Mesendoderm (in vitro differentiated cells): Measurements from ENCODE around the gene C1QTNF7.

Source experiments
- DNase-seq: peaks from one replicate; pipeline ENCODE4 v3.0.0; 2013
- H2AK5ac ChIP-seq: 2 replicates; pipeline ENCODE4 v1.6.1; 2013; ENCODE audit warnings: low read length, inconsistent platforms
- H2BK120ac ChIP-seq: 2 replicates; pipeline ENCODE4 v1.6.1; 2013; ENCODE audit warnings: low read depth, mild to moderate bottlenecking, low read length, moderate library complexity, mixed read lengths
- H2BK15ac ChIP-seq: replicated peaks from 2 replicates; pipeline ENCODE4 v1.6.1; 2013; ENCODE audit warnings: low read depth, mild to moderate bottlenecking, moderate library complexity
- H2BK5ac ChIP-seq: 2 replicates; pipeline ENCODE4 v1.6.1; 2013; ENCODE audit warnings: low read length, inconsistent platforms
- H3K18ac ChIP-seq: 2 replicates; pipeline ENCODE4 v1.6.1; 2013; ENCODE audit warnings: mild to moderate bottlenecking, low read length, mixed read lengths
- H3K23ac ChIP-seq: one replicate; pipeline ENCODE4 v1.6.1; 2013; ENCODE audit warnings: low read length
- H3K27ac ChIP-seq: 2 replicates; pipeline ENCODE4 v1.5.1; 2013; ENCODE audit warnings: low read depth, mild to moderate bottlenecking, inconsistent platforms, low read length, moderate library complexity
- H3K27me3 ChIP-seq: 2 replicates; pipeline ENCODE4 v1.6.1; 2013; ENCODE audit warnings: low read length, control low read depth, mild to moderate bottlenecking, inconsistent platforms; ENCODE audit not compliant: insufficient read depth, poor library complexity
- H3K36me3 ChIP-seq: 2 replicates; pipeline ENCODE4 v1.6.1; 2013; ENCODE audit warnings: low read length, inconsistent platforms; ENCODE audit not compliant: control insufficient read depth, insufficient read depth
- H3K4ac ChIP-seq: one replicate; pipeline ENCODE4 v1.6.1; 2013; ENCODE audit warnings: low read depth, mild to moderate bottlenecking, low read length, moderate library complexity
- H3K4me1 ChIP-seq: 2 replicates; pipeline ENCODE4 v1.6.1; 2013; ENCODE audit warnings: low read depth, low read length, inconsistent platforms; ENCODE audit not compliant: control insufficient read depth
- H3K4me2 ChIP-seq: 2 replicates; pipeline ENCODE4 v1.6.1; 2013; ENCODE audit warnings: low read length
- H3K4me3 ChIP-seq: 2 replicates; pipeline ENCODE4 v1.5.1; 2013; ENCODE audit warnings: mild to moderate bottlenecking, low read length
- H3K56ac ChIP-seq: one replicate; pipeline ENCODE4 v1.6.1; 2013; ENCODE audit warnings: low read length
- H3K79me1 ChIP-seq: 2 replicates; pipeline ENCODE4 v1.6.1; 2013; ENCODE audit warnings: low read length, inconsistent platforms
- H3K79me2 ChIP-seq: 2 replicates; pipeline ENCODE4 v1.6.1; 2013; ENCODE audit warnings: mild to moderate bottlenecking, low read length; ENCODE audit not compliant: control insufficient read depth, insufficient read depth
- H3K9ac ChIP-seq: 2 replicates; pipeline ENCODE4 v1.6.1; 2013; ENCODE audit warnings: low read length, inconsistent platforms
- H4K5ac ChIP-seq: one replicate; pipeline ENCODE4 v1.6.1; 2013; ENCODE audit warnings: low read length
- H4K8ac ChIP-seq: one replicate; pipeline ENCODE4 v1.6.1; 2013; ENCODE audit warnings: low read depth, mild to moderate bottlenecking, control low read depth, low read length, moderate library complexity
- WGBS: extraction: QIAGEN DNeasy Blood & Tissue Kit; methylation state at CpG from one replicate; pipeline ENCODE4 v1.1.7; 2013; ENCODE audit warnings: low lambda C conversion rate, missing lambda C conversion rate; ENCODE audit not compliant: insufficient coverage; ENCODE audit errors: extremely low coverage; 5-methylcytosine and 5-hydroxymethylcytosine counted together

Gene C1QTNF7

GRCh38 chr4:15459706-15460105 is 31.9 kb downstream of the C1QTNF7 start:
- Histone ChIP-seq H3K79me2 (no peaks in the 10 kb centered on the region), H3K23ac (no peak overlapping the region), H4K5ac (no peak overlapping the region), H2BK5ac (no peak overlapping the region), H2BK15ac (no peak overlapping the region), H3K4me2 (no peak overlapping the region), H3K56ac (no peak overlapping the region), H3K4ac (no peak overlapping the region), H2BK120ac (no peak overlapping the region), H3K79me1 (no peaks in the 10 kb centered on the region), H3K27me3 (no peaks in the 10 kb centered on the region), H3K18ac (no peak overlapping the region), H3K9ac (no peak overlapping the region), H3K4me3 (no peak overlapping the region), H3K27ac (no peak overlapping the region), H3K4me1 (no peaks in the 10 kb centered on the region), H3K36me3 (no peaks in the 10 kb centered on the region), H2AK5ac (no peak overlapping the region), H4K8ac (no peak overlapping the region)
- no peak for DNase-seq

DNA sequence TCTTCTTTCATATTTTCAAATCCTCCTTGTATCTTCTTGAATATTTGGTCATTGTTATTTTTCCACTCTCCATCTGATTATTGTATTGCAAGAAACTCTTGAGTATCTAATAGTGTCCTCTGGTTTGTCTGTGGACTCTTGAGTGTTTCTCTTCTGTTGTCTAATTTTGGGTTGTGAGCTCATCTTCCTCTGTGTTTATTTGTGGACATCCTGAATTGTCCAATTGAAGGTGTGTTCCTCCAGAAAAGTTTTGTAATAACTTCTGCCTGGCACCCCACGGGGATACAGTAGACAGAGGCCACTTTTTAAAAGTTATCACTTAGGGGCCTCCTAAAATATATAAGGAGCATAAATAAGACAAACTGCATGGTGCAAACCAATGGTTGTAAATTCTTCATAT is 38.8 kb downstream of the C1QTNF7 start:
- Histone ChIP-seq H3K18ac (no peak overlapping the region), H2BK15ac (no peak overlapping the region), H3K9ac (no peak overlapping the region), H3K79me2 (no peaks in the 10 kb centered on the region), H3K36me3 (no peaks in the 10 kb centered on the region), H3K4me2 (no peak overlapping the region), H3K23ac (no peak overlapping the region), H4K8ac (peak overlapping the region; percentile 76), H2BK5ac (no peak overlapping the region), H2BK120ac (no peak overlapping the region), H3K4me1 (no peaks in the 10 kb centered on the region), H2AK5ac (no peak overlapping the region), H3K27ac (no peak overlapping the region), H3K56ac (no peak overlapping the region), H3K4ac (no peak overlapping the region), H3K79me1 (no peaks in the 10 kb centered on the region), H4K5ac (no peak overlapping the region), H3K4me3 (no peak overlapping the region), H3K27me3 (no peaks in the 10 kb centered on the region)
- WGBS = no CpG with 5 or more reads among the region's 1 CpG
- no peak for DNase-seq

DNA sequence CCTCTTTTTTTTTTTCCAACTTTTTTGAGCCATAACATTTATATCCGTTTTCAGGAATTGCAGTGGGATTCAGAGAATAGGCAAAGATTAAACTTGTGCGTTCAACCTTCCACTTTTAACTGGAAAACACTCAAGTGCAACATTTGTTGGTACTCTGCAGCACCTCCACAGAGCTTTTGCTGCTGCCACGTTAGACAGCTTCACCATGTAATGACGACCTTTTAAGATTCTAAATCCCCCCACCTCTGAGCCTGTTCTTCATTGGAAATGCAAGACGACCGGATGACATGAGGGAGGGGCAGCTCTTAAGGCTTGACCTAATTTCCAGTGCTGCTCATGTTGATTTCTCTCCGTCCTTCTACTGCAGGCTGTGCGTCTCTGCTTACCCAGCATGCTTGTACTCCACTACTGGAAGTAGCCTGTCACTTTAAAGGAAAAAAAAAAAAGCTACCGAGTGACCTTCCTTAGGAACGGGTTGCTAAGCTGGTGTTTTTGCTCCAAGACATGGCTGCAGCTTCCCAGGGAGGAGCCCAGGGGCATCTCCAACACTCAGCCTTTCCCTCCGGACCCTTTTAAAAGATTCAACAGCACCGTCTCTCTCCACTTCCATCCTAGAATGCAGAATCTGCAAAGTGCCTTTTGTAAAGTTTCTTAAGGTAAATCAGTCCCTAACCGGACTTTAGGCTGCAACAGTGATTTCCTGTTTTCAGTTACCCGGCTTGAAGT is 41.7 kb downstream of the C1QTNF7 start, which contains the start of gene CC2D2A:
TSS of gene CC2D2A (plus strand) at position 481 of the 726 bp plus-strand sequence. CDS start 6,051 bp downstream, outside the sequence.
- Histone ChIP-seq H3K18ac (peak within 1 kb of the TSS; percentile 22), H2BK120ac (no peak within 1 kb of the TSS), H4K5ac (no peak within 1 kb of the TSS), H3K27me3 (no peaks in the 10 kb centered on the region), H3K23ac (no peak within 1 kb of the TSS), H3K79me2 (no peaks in the 10 kb centered on the region), H3K36me3 (no peaks in the 10 kb centered on the region), H3K9ac (peak within 1 kb of the TSS; percentile 59), H2AK5ac (no peak within 1 kb of the TSS), H3K4ac (peak within 1 kb of the TSS; percentile 59), H3K4me1 (peaks cover 2% of the 10 kb centered on the region), H3K79me1 (no peaks in the 10 kb centered on the region), H3K4me3 (peak within 1 kb of the TSS; percentile 31), H4K8ac (no peak within 1 kb of the TSS), H2BK5ac (no peak within 1 kb of the TSS), H3K56ac (peak within 1 kb of the TSS; percentile 78), H3K27ac (no peak within 1 kb of the TSS), H2BK15ac (no peak within 1 kb of the TSS), H3K4me2 (peak within 1 kb of the TSS; percentile 46)
- DNase-seq = peak; percentile 87
- no CpG with 5 or more reads among the region's 14 CpGs for WGBS

GRCh38 chr4:15470128-15470475 is 42.3 kb downstream of the C1QTNF7 start:
- Histone ChIP-seq H2AK5ac (no peak overlapping the region), H3K27me3 (no peaks in the 10 kb centered on the region), H3K4me2 (peak overlapping the region; percentile 46), H2BK5ac (no peak overlapping the region), H3K27ac (no peak overlapping the region), H3K79me1 (no peaks in the 10 kb centered on the region), H3K4ac (peak overlapping the region; percentile 59), H4K5ac (no peak overlapping the region), H2BK120ac (no peak overlapping the region), H3K18ac (no peak overlapping the region), H2BK15ac (no peak overlapping the region), H3K4me1 (peaks cover 2% of the 10 kb centered on the region), H3K36me3 (no peaks in the 10 kb centered on the region), H3K4me3 (no peak overlapping the region), H4K8ac (no peak overlapping the region), H3K56ac (peak overlapping the region; percentile 11), H3K79me2 (no peaks in the 10 kb centered on the region), H3K9ac (peak overlapping the region; percentile 59), H3K23ac (no peak overlapping the region)
- no peak for DNase-seq
- no CpG with 5 or more reads among the region's 3 CpGs for WGBS

GRCh38 chr4:15476396-15476795 is 48.6 kb downstream of the C1QTNF7 start:
- Histone ChIP-seq H4K8ac (no peak overlapping the region), H3K36me3 (no peaks in the 10 kb centered on the region), H3K4me1 (peaks cover 2% of the 10 kb centered on the region), H3K56ac (no peak overlapping the region), H3K79me1 (no peaks in the 10 kb centered on the region), H3K18ac (no peak overlapping the region), H3K27me3 (no peaks in the 10 kb centered on the region), H3K27ac (no peak overlapping the region), H3K23ac (no peak overlapping the region), H3K4me2 (no peak overlapping the region), H4K5ac (no peak overlapping the region), H3K9ac (no peak overlapping the region), H2BK120ac (no peak overlapping the region), H3K4ac (no peak overlapping the region), H2AK5ac (no peak overlapping the region), H2BK15ac (no peak overlapping the region), H3K4me3 (no peak overlapping the region), H2BK5ac (no peak overlapping the region), H3K79me2 (no peaks in the 10 kb centered on the region)
- no peak for DNase-seq
- WGBS = no CpG with 5 or more reads among the region's 5 CpGs

- WGBS = no CpG with 5 or more reads among the region's 5 CpGs
- Histone ChIP-seq H2BK15ac (no peak overlapping the region), H3K4ac (no peak overlapping the region), H2BK5ac (no peak overlapping the region), H2AK5ac (no peak overlapping the region), H4K5ac (no peak overlapping the region), H4K8ac (no peak overlapping the region), H3K79me1 (no peaks in the 10 kb centered on the region), H3K56ac (no peak overlapping the region), H3K4me3 (no peak overlapping the region), H3K36me3 (no peaks in the 10 kb centered on the region), H3K79me2 (no peaks in the 10 kb centered on the region), H3K27me3 (no peaks in the 10 kb centered on the region), H3K4me1 (peaks cover 2% of the 10 kb centered on the region), H3K18ac (no peak overlapping the region), H3K23ac (no peak overlapping the region), H3K4me2 (no peak overlapping the region), H3K9ac (no peak overlapping the region), H2BK120ac (no peak overlapping the region), H3K27ac (no peak overlapping the region)
- DNase-seq = no peak
Measured at GRCh38 chr4:15478724-15479088, 50.9 kb downstream of the C1QTNF7 start.
